Kidney epithelial cell (primary cell): ENCODE results near the gene PLXNA2. TPM values are rescaled to one million over a fixed set of nuclear protein-coding genes. Genes with fewer than 3 reads are reported as not detected.

Experiments
- DNase-seq: peaks from one replicate; pipeline ENCODE4 v3.0.0-alpha.2; 2010; ENCODE audit warnings: low read depth
- H3K27me3 ChIP-seq: 2 replicates; pipeline ENCODE4 v1.6.0; 2011; ENCODE audit warnings: low read length; ENCODE audit not compliant: control insufficient read depth, insufficient read depth
- H3K36me3 ChIP-seq: 2 replicates; pipeline ENCODE4 v1.5.1; 2011; ENCODE audit warnings: low read length; ENCODE audit not compliant: control insufficient read depth, insufficient read depth
- H3K4me3 ChIP-seq: 2 replicates; pipeline ENCODE4 v1.5.1; 2011; ENCODE audit warnings: low read depth, mild to moderate bottlenecking, control low read depth, low read length
- CTCF ChIP-seq: IDR thresholded peaks from 2 replicates; pipeline ENCODE4 v1.5.1; 2011; ENCODE audit warnings: mild to moderate bottlenecking, moderate library complexity, low read length, control low read depth, inconsistent platforms; ENCODE audit not compliant: insufficient read depth, poor library complexity, severe bottlenecking
- total RNA-seq: library from RNA; depleted of rRNA; stranded (reverse); fragments of >200 nt; gene quantifications from 2 replicates; pipeline ENCODE4 v1.2.3, GENCODE V29; 2015

Gene PLXNA2
- total RNA-seq, 1 donor from 2014 or later = 6.9 TPM

GRCh38 chr1:208084220-208084619, 160.0 kb downstream of the PLXNA2 start:
- Histone ChIP-seq H3K4me3 (no peak overlapping the region), H3K36me3 (no peaks in the 10 kb centered on the region)
- no peak for DNase-seq

GRCh38 chr1:208083715-208084085, 160.5 kb downstream of the PLXNA2 start:
- H3K36me3 ChIP-seq = no peaks in the 10 kb centered on the region
- no peak overlapping the region for H3K4me3 ChIP-seq
- no peaks in the 10 kb centered on the region for H3K27me3 ChIP-seq
- no peak for TF ChIP-seq CTCF
- DNase-seq = no peak

More at GRCh38 chr1:208084220-208084619, 160.0 kb downstream of the PLXNA2 start:
- no peak for TF ChIP-seq CTCF
- H3K27me3 ChIP-seq = no peaks in the 10 kb centered on the region

GRCh38 chr1:208083016-208083714, 161.0 kb downstream of the PLXNA2 start:
- Histone ChIP-seq H3K36me3 (no peaks in the 10 kb centered on the region), H3K4me3 (no peak overlapping the region), H3K27me3 (no peaks in the 10 kb centered on the region)
- TF ChIP-seq CTCF = no peak
- DNase-seq = no peak

- no peak for DNase-seq
- no peak overlapping the region for H3K4me3 ChIP-seq
- H3K36me3 ChIP-seq = no peaks in the 10 kb centered on the region
- TF ChIP-seq CTCF = peak; percentile 24
- H3K27me3 ChIP-seq = no peaks in the 10 kb centered on the region
Observed at GRCh38 chr1:208081972-208082371, 162.2 kb downstream of the PLXNA2 start.

- Histone ChIP-seq H3K27me3 (no peaks in the 10 kb centered on the region), H3K36me3 (no peaks in the 10 kb centered on the region), H3K4me3 (no peak overlapping the region)
- DNase-seq = no peak
- no peak for TF ChIP-seq CTCF
Observed at GRCh38 chr1:208080396-208081286, 163.5 kb downstream of the PLXNA2 start.
